IPS DF 19.7 (cell line): ENCODE measurements around the gene POLQ.
"Not testable (repeated sequence)": the region's sequence is repeated elsewhere in the genome, so short reads cannot be mapped to it uniquely, and the experiment has no call there.

Source experiments
- DNase-seq: peaks from one replicate; pipeline ENCODE4 v3.0.0-alpha.2; 2013; ENCODE audit warnings: low read depth, low spot score

Gene POLQ

DNA sequence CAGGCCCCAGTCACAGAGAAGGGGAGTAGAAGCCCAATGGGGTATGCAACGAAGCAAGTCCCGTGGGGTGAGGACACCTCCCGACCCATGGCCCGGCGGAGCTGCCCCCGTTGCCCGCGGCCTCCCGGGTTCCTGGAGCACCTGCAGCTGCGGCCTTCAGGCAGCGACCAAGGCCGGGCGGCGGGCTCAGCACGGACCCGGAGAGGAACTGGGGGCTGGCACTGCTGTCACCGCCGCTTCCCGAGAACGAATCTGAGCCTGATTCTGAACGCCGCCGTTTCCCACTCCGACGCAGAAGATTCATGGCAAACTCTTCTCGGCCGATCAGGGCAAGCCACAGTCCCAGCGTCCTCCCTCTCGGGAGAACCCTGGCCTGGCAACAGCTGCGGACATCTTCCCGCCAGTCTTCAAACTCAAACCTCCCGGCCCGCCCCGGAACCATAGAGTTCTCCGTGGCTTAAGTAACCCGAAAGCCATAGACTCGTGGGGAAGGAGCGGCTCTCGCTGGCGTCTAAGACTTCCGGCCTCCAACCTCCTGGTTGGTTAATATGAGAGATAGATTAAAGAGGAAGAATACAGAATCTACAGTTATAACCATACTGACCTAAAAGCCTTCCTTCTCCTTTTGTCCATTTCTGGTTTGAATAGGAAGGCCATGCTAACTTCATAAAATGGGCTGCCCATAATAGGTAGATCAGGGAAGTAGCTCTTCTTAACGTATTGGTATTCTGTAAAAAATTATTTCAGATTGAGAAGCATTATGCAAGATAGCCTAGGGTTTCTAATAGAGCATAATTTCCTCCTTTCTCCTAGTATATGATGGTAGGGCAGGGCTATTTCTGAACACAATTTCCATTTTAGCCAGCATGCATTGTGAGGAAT is at the start of gene POLQ:
Gene POLQ, minus strand, starts transcription at position 415 of the 882 bp plus-strand sequence. Its CDS starts 111 bp downstream, at position 304.
- peak; percentile 81 for DNase-seq

DNA sequence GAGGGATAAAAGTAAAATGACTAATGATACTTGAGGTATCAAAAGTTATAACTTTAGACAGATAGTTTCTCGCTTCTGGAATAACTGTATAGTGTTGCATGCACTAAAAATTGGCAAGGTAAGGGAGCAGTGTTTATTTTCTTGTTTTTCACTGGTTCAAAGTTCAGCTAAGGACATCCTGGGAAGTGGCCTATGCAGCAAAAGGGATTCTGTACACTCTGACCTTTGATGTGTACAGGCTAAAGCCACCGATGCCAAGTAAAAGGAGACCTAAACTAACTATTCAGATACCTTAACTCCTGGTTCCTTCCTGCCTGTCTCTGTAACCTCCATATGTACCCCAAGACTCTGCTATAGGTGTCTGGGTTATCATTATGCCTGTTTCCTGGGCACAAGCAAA is 49.1 kb upstream of the POLQ start:
- no peak for DNase-seq

DNA sequence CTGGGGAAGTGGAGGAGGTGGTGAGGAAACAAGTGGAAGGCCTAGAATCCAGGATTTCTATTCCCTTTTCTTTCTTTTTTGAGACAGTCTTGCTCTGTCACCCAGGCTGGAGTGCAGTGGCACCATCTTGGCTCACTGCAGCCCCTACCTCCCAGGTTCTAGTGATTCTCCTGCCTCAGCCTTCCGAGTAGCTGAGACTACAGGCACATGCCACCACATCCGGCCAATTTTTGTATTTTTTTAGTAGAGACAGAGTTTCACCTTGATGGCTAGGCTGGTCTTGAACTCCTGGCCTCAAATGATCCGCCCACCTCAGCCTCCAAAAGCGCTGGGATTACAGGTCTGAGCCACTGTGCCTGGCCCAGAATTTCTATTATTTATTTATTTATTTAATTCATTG is 48.0 kb upstream of the POLQ start:
- not testable (repeated sequence) for DNase-seq

DNA sequence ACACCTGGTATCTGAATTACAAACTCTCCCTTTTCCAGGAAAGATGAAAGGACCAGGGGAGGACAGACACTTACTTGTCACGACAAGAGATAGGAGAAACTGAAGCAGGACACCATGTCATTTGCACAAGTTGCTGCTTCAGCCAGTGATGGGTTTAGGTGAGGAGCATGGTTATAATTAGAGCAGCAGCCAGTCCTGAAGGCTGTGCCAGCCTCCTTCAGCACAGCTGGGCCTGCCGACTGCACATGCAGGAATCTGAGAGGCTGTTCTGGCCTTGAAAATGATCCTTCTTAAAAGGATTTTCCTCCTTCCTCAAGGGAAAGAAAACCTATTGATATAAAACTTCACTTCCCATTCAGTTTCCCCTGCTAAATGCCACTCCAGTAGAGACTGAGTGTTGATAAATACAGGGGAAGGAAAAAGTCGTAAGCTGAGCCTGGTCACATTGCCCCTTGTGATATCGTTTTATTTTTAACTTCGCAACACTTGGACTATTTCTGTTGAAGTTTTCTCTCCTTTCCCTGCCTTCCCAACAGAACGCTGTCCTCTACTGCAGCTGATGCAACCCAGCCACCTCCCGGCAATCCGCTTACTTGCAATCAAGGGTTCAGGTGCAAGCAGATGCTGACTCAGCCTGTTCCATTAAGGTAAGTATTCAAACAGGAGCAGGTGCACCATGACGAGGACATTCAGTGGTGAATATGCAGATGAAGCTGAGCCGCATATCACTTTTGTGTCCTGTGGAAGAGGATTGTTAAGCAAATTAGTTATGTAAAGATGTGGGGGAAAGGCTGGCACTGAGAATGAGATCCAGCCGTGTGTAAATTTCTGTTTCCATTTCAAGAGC is 47.3 kb upstream of the POLQ start, which contains the start of gene FBXO40:
Gene FBXO40, plus strand, starts transcription at position 524 of the 847 bp plus-strand sequence. CDS start 27,197 bp downstream, outside the sequence.
- peak; percentile 100 for DNase-seq

DNA sequence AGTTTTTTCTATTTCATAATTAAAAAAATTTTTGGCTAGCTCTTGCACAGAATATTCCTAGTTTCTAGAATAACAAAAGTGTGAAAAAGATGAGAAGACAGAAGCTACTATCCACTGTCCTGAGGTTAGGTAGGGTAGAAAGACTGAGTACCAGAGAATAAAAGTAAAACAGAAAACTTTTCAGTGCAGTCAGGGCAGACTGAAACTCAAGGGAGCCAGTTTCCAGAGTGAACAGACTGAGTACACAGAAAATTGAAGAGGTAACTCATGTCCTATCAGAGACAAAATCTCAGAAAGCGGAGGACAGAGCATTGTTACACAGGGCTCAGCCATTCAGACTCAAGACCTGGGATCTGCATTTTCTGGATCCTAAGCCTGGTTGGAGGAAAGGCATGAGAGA is 38.6 kb upstream of the POLQ start:
- no peak for DNase-seq

DNA sequence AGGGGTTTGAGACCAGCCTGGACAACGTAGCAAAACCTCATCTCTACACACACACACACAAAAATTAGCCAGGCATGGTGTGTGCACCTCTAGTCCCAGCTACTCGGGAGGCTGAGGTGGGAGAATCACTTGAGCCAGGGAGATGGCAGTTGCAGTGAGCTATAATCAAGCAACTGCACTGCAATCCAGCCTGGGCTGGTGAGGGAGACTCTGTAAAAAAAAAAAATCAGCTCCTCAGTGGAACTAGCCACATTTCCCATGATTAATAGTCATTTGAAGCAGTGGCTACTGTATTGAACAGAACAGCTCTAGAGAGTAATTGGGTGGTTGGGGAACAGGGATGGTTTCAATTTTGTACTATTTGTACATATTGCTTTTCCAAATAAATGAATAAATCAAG is 35.9 kb upstream of the POLQ start:
- DNase-seq: no peak

DNA sequence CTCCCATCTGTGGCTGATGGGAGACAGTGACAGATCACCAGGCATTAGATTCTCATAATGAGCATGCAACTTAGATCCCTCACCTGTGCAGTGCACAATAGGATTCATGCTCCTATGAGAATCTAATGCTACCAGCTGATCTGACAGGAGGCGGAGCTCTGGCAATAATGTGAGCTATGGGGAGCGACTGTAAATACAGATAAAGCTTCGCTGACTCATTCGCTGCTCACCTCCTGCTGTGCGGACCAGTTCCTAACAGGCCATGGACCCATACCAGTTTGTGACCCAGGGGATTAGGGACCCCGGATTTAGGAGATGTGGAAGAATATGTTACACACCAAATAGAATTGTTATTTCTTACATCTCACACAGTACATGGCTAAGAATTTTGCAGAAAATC is 28.7 kb upstream of the POLQ start:
- no peak for DNase-seq

DNA sequence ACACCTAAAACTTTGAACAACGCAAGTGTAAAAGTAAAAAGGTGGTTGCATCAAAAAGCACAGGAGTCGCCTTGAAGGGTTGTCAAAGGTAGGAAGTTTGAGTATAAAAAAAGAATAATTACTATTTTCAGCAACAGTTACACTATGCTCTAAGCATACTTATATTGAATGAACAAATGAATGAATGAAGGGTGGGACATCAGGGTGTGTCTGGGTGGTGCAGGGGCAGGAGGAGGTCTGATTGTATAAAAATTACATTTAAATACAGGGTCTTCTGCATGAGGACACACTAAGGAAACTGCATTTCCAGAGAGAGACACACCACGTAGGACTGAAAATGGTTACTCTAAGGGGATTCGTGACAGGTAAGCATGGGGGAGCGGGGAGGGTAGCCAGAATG is 21.9 kb upstream of the POLQ start, which contains the start of gene ARGFX:
Gene ARGFX, plus strand, starts transcription at position 301 of the 400 bp plus-strand sequence. CDS start 2,765 bp downstream, outside the sequence.
- no peak for DNase-seq

DNA sequence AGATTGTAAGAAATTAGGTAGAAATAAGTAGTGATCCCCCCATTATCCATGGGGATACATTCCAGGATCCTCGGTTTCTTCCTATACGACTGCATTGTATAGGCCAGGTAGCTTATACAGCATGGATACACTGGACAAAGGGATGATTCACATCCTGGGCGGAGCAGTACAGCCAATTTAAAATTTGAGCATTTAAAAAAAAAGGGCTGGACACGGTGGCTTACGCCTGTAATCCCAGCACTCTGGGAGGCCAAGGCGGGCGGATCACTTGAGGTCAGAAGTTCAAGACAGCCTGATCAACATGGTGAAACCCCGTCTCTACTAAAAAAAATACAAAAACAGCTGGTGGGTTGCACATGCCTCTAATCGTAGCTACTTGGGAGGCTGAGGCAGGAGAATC is 21.0 kb upstream of the POLQ start:
- no peak for DNase-seq

DNA sequence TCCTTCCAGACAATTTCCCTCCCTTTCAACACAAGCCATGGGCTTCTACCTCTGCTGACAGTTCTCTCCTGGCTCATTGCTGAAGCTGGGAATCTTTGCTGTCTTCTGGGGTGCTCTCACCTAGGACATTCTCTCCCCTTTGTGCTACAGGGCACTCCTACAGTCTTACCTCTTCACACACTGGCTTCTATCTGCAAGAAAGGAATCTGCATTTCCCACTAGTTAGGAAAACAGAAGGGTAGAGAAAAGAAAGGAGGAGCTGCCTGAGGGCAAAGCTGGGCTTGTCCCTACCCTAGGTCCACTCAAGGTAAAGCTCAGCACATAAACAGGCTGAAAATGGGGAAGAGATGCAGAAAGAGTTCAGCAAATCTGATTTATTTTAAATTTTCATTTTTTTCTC is 16.4 kb upstream of the POLQ start:
- DNase-seq: no peak

DNA sequence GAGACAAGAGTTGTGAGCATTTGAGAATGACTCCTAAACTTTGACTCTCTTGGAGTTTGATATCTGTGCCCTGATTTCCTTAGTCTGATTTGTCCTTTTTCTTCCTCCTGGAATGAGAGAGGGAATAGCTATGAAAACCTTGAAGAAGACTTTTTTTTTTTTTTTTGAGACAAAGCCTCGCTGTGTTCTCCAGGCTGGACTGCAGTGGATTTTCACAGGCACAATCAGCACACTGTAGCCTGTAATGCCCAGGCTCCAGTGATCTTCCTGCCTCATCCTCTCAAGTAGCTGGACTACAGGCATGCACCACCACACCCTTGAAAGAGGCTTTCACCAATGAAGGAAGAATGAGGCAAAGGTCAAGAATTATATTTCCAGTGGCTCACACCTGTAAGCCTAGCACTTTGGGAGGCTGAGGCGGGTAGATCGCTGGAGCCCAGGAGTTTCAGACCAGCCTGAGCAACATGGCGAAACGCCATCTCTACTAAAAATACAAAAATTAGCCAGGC is 11.7 kb upstream of the POLQ start:
- DNase-seq: no peak

DNA sequence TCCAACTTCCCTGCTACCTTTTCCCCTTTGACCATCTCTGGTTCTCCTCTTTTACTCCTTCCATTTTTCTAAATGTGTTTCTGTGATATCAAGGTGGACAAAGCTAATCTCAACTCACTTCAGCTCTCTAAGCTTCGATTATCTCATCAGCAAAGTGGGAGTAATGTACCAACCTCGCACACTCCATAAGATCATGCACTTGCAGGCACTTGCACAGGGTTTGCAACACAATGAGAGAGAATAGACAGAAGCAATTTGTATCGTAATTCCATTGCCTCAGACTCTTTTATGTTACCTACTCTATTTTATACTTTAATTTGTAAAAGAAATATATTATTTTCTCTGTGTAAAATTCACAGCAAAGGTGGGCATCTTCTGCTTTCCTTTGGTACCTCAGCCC is 7.0 kb upstream of the POLQ start:
- DNase-seq: no peak

DNA sequence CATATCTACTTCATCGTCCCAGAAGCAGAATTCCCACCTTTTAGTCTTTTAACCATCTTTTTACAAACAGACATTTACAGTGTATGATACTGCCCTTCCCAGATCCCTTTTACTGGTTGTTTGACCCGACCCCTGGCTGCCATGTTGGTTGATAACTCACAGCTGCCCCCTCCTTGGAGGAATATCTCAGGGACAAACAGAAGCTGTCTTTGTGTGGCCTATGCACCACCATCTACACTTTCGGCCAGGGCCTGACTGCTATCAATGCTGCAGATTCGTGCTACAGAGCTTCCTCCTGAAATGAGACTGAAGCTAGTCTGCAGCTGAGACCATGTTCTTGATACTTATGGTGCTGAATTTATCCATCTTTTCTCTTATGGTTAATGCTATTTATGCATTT is 6.6 kb upstream of the POLQ start:
- no peak for DNase-seq

DNA sequence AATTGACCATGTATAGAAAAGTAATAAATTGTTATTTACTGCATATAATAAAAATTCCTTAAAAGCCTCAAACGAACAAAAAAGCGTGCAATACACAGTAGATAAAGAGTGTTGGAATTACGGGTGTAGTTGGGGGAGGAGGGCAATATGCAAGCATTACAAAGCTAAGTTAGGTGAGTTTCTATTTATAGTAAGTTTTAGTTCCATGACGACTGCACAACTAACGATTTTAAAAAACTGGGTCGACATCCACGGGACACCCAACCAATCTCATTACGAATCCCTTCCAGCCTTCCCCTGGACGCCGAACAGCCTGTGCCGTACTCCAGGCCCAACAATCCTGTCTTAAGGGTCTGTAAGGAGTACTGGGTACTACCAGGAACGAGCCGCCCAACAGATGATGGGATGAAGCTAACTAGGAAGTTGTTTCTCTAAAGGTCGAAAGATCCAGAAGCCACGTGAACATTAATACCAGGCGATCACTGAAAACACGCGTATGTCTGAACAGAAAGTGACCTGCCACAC is 677 bp downstream of the POLQ start:
- no peak for DNase-seq

DNA sequence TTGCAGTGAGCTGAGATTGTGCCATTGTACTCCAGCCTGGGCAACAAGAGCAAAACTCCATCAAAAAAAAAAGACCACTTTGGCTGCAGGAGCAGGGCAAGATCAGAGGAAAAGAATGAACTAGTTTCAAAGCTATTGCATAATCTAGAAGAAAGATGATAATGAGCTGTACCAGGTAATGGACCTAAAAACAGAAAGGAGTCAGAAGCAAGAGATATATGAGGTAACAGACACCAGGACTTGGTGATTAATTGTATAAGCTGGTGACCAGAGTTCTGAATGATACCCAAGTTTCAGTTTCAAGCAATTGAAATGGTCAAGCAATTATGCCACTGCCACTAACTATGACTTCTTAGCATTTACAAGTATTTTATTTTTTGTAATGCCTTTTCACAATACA is 2.9 kb downstream of the POLQ start:
- no peak for DNase-seq

DNA sequence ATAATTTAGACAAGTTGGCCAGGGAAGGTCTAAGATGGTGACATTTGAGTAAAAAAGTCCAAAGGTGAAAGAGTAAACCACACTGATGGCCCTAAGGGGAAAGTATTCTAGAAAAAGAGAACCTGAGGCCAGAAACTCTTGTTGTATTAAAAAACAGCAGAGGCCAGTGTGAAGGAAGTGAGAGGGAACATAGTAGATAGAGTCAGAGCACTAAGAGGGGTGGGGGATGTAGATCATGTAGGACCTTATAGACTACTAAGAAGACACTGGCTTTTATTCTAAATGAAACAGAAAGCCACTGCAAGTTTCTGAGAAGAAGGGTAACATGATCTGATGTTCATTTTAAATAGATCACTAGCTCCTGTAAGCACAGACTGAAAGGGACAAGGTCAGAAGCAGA is 14.5 kb downstream of the POLQ start:
- no peak for DNase-seq

DNA sequence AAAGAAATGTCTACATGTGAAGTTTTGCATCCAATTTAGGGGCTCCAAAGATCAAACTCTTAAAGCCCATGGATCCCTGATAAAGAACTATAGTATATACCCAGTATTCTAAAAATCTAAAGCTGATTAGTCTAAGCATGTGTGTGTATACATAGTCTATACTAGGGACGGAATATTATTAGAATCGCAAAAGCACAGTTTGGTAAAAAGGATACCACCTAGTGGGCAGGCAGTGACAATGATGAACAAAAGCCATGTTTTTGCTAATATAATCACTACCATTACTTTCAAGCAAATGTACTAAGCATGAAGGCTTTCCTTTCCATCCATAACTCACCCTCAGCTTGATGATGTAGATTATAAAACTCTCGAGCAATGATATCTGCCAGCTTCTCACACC is 16.5 kb downstream of the POLQ start:
- no peak for DNase-seq

DNA sequence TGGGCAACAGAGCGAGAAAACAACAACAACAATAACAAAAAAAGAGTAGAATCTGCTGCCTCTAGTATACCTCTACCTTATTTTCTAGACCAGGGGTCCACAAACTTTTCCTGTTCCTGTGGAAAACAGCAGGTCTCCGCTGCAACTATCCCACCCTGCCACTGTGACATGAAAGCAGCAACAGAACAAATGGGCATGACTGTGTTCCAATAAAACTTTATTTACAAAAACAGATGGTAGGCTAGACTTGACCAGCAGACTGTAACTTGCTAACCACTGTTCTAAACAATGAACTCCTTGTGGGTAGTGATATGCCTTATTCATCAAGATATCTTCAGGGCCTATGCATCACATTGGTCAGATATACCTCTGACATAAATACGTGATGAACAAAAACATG is 25.3 kb downstream of the POLQ start:
- DNase-seq: no peak

DNA sequence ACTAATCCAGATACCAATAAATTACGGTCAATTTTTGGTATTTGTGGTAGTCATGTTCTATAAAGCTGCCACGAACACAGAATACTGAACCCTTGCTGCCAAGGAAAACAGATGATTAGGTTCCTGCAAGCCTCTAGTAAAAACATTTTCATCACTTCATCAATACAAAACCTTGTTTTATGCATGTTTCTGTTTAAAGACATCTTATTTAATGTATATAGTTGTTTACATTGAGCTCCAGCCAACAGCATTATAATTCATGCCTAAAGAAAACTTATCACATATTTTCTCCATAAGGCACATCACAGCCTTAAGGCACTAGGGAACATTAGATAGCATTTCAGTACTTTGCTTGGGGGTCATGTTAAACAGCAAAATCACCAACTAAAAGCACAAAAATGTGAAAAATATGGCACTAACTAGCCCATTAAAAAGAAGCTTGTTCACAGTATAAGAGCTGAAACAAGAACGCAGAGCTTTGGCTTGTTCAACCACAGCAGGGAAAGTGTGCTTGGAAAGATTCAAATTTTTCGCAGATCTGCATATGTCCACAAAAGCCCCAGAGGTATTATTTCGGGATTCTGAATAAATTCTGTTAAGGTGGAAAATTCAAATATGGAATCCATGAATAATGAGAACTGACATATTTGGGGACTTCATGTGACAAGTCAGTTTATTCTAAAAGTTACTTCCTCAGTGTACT is 27.7 kb downstream of the POLQ start:
- no peak for DNase-seq

DNA sequence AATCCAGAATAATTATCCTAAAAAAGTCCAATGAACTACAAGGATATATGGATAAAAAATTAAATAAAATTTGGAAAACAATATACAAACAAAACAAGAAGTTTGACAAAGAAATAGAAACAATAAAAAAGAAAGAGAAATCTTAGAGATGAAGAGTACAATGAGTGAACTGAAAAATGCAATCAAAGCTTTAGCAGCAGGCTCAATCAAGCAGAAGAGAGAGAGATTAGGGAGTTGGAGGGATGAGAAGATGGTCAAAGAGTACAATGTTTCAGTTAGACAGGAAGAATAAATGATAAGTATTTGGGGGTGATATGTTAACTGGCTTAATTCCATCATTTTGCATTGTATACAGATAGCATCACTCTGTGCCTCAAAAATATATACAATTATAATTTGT is 29.9 kb downstream of the POLQ start:
- no peak for DNase-seq

DNA sequence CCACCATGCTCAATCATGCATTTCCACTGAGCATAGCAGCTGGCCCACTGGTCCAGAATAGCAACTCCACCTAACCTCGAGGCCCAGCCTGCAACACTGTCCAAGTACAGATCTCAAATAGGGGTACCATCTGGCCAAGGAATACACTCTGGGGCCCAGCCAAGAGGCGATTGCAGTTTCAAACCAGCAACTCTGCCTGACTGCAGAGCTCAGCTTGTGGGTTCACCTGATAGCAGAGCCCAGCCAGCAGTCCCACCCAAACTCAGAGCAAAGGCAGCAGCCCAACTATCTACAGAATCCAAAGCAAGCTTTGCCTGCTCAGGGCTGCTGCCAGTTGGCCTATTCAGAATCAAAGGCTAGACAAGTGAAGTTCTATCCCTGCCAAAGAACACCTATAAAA is 30.5 kb downstream of the POLQ start:
- DNase-seq: no peak
